Adrenal gland (tissue), 12 donors: Measurements from ENCODE around the gene DMD. TPM values are rescaled to one million over a fixed set of nuclear protein-coding genes. Genes with fewer than 3 reads are reported as not detected.

Experiments
- DNase-seq, 7 donors: peaks; one replicate each; pipeline ENCODE4 v3.0.0-alpha.2; 2019 to 2020
- H3K27ac ChIP-seq, 5 donors: fragments of 200-600 bp; sonication (generic) in 4 of 5; 1 replicate in 3 of 5; 2 replicates in 2 of 5; pipeline versions ENCODE4 v1.5.1 to v1.8.0; 2016 to 2020; ENCODE audit warnings: mild to moderate bottlenecking in 1 of 5
- H3K27me3 ChIP-seq: fragments of 200-600 bp; 2 replicates; pipeline ENCODE4 v1.8.0; 2021
- H3K36me3 ChIP-seq, 2 donors: fragments of 200-600 bp; replicated peaks in 1 of 2; 1 replicate in 1 of 2; 2 replicates in 1 of 2; pipeline versions ENCODE4 v1.5.1 to v1.8.0; 2018 to 2022
- H3K4me1 ChIP-seq, 2 donors: fragments of 200-600 bp; replicated peaks in 1 of 2; 1 replicate in 1 of 2; 2 replicates in 1 of 2; pipeline versions ENCODE4 v1.5.1 to v1.8.0; 2018 to 2021
- H3K4me3 ChIP-seq, 4 donors: fragments of 200-600 bp; sonication (generic) in 3 of 4; one replicate each; pipeline ENCODE4 v1.5.1; 2016 to 2018
- H3K9me3 ChIP-seq, 3 donors: fragments of 200-600 bp; sonication (generic) in 1 of 3; replicated peaks in 1 of 3; 1 replicate in 2 of 3; 2 replicates in 1 of 3; pipeline versions ENCODE4 v1.5.1 to v1.8.0; 2016 to 2021
- POLR2A ChIP-seq, 2 donors: fragments of 450-650 bp; IDR thresholded peaks; one replicate each; pipeline ENCODE4 v1.6.1; 2017; ENCODE audit warnings: antibody characterized with exemption in 2 of 2, mild to moderate bottlenecking in 2 of 2, moderate library complexity in 1 of 2
- WGBS, 4 donors: extraction: QIAGEN DNeasy Blood & Tissue Kit in 2 of 4; methylation state at CpG; one replicate each; pipeline versions ENCODE4 v1.1.5 to v1.1.7; 2013 to 2017; 5-methylcytosine and 5-hydroxymethylcytosine counted together
- intact Hi-C, 2 donors: fragments of 100-400 bp; cut with DNase I; formaldehyde crosslinking; loops; one replicate each; pipeline versions ENCODE4 v1.14.1 to v1.15.0; 2022 to 2023
- polyA plus RNA-seq, 3 donors: library from polyadenylated mRNA; stranded (reverse); fragments of 200-250 nt in 2 of 3; fragments of 350-450 nt in 1 of 3; fragmentation: Illumina TruSeq in 1 of 3; extraction: RNeasy Lipid Tissue Mini Kit (QIAGEN cat#74804) in 1 of 3; gene quantifications; one replicate each; pipeline ENCODE4 v1.2.3, GENCODE V29; 2013 to 2014
- total RNA-seq, 9 donors: library from RNA; depleted of rRNA in 4 of 9; stranded (reverse); fragments of >200 nt in 4 of 9; fragments of 120-200 nt in 1 of 9; fragmentation: NEBNext Ultra II Directional in 1 of 9; extraction: Animal tissue kit (Norgen Biotek cat#: 25700) in 1 of 9; gene quantifications; one replicate each; pipeline versions ENCODE4 v1.1.0 to v1.2.4, GENCODE V29; 2013 to 2023
- TF ChIP-seq, protein P1 (sequence below), 6 experiments: fragments of 450-650 bp in 4 of 6; fragments of 200-600 bp in 2 of 6; sonication (generic) in 1 of 6; IDR thresholded peaks; 1 replicate in 5 of 6; 2 replicates in 1 of 6; pipeline versions ENCODE4 v1.5.1 to v1.8.0; 2016 to 2021; ENCODE audit warnings: antibody characterized with exemption in 6 of 6, mild to moderate bottlenecking in 2 of 6, moderate library complexity in 1 of 6
- donor health status: healthy with polysubstance abuse.
- donor health status: Bipolar disorder and iron deficiency.
- donor health status: DM: yes; HTN: yes; CAD: no.
- donor health status: DM: no; HTN: no; CAD: no.
- donor health status: DM: no; HTN: no; CAD: no.
- donor health status: DM: yes; HTN: yes; CAD: no.

Gene DMD
- total and polyA plus RNA-seq, 12 donors, result 14.6 to 89.7 (median 36.2) TPM

DNA sequence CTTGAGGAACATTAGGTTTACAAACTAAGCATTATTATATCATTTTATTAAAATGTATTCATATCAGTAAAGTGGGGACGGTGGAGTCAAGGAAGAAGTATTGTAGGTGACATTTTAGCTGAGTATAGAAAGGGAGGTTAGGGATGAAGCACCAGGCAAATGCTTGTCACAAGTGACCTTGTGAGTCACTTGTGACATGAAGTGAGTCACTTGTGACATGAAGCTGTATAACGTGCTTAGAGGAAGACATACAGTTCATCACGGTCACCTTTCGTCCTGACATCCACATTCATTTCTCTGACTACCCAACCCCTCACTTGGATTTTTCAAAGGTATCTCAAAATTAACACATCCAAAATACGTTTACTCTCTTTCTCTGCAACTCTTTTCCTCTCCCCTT is 1034.8 kb downstream of the DMD start:
- intact Hi-C loops, result no loop called here
- no peak for TF ChIP-seq POLR2A (IDR thresholded peaks at IDR 0.05)
- TF ChIP-seq, protein P1, sequence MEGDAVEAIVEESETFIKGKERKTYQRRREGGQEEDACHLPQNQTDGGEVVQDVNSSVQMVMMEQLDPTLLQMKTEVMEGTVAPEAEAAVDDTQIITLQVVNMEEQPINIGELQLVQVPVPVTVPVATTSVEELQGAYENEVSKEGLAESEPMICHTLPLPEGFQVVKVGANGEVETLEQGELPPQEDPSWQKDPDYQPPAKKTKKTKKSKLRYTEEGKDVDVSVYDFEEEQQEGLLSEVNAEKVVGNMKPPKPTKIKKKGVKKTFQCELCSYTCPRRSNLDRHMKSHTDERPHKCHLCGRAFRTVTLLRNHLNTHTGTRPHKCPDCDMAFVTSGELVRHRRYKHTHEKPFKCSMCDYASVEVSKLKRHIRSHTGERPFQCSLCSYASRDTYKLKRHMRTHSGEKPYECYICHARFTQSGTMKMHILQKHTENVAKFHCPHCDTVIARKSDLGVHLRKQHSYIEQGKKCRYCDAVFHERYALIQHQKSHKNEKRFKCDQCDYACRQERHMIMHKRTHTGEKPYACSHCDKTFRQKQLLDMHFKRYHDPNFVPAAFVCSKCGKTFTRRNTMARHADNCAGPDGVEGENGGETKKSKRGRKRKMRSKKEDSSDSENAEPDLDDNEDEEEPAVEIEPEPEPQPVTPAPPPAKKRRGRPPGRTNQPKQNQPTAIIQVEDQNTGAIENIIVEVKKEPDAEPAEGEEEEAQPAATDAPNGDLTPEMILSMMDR (IDR thresholded peaks at IDR 0.05), result no peak
- 64 to 75% (median 69%) methylated on average over 5 of the region's 5 CpGs for whole genome bisulfite sequencing, 4 donors

GRCh38 chrX:32170481-32170880 is 1040.9 kb downstream of the DMD start:
- no peaks in the 10 kb centered on the region for H3K4me1 ChIP-seq
- TF ChIP-seq, protein P1 (IDR thresholded peaks at IDR 0.05), result no peak
- TF ChIP-seq POLR2A (IDR thresholded peaks at IDR 0.05), result no peak
- H3K9me3 ChIP-seq, result no peaks in the 10 kb centered on the region
- no peaks in the 10 kb centered on the region for H3K27me3 ChIP-seq
- H3K27ac ChIP-seq, result no peak overlapping the region
- whole genome bisulfite sequencing, 4 donors, result 62 to 81% (median 75%) methylated on average over 3 of the region's 3 CpGs
- H3K4me3 ChIP-seq, result no peak overlapping the region
- H3K36me3 ChIP-seq, result no peaks in the 10 kb centered on the region
- no peak for DNase-seq
- intact Hi-C loops, result no loop called here

More for the DNA sequence above, 1034.8 kb downstream of the DMD start:
- no peaks in the 10 kb centered on the region for H3K9me3 ChIP-seq
- no peaks in the 10 kb centered on the region for H3K27me3 ChIP-seq
- H3K4me3 ChIP-seq, result no peak overlapping the region
- no peak for DNase-seq
- H3K27ac ChIP-seq, result no peak overlapping the region
- H3K36me3 ChIP-seq, result no peaks in the 10 kb centered on the region
- no peaks in the 10 kb centered on the region for H3K4me1 ChIP-seq

GRCh38 chrX:32155044-32155638 is 1056.2 kb downstream of the DMD start:
- H3K36me3 ChIP-seq, result no peaks in the 10 kb centered on the region
- intact Hi-C loops, result no loop called here
- H3K4me1 ChIP-seq, result no peaks in the 10 kb centered on the region
- H3K27ac ChIP-seq, result no peak overlapping the region
- no peak overlapping the region for H3K4me3 ChIP-seq
- no peak for DNase-seq
- WGBS, 4 donors, result 48 to 65% (median 58%) methylated on average over 2 to 5 of the region's 5 CpGs
- no peaks in the 10 kb centered on the region for H3K27me3 ChIP-seq
- H3K9me3 ChIP-seq, result no peaks in the 10 kb centered on the region
- TF ChIP-seq, protein P1 (IDR thresholded peaks at IDR 0.05), result no peak
- TF ChIP-seq POLR2A (IDR thresholded peaks at IDR 0.05), result no peak

DNA sequence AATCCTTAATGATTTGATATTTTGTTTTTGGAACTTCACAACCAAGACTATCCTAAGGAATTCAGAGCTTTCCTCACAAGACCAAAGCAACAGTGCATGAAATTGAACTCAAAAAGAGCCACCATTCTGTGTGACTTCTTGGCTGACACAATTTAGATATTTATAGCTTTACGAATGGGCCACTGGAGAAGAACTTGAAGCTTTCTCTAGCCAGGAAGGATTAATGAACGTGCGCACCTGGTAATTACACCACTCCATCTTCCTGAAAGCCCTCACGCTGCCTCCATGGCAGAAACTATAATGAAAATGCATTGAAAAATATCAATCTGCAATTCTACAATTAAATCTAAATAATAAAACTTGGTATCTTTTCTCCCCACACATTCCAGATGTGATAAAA is 1057.8 kb downstream of the DMD start:
- no peak overlapping the region for H3K27ac ChIP-seq
- no peaks in the 10 kb centered on the region for H3K4me1 ChIP-seq
- H3K4me3 ChIP-seq, result no peak overlapping the region
- TF ChIP-seq POLR2A (IDR thresholded peaks at IDR 0.05), result no peak
- TF ChIP-seq, protein P1 (IDR thresholded peaks at IDR 0.05), result no peak
- 67 to 86% (median 77%) methylated on average over 4 of the region's 4 CpGs for WGBS, 4 donors
- intact Hi-C loops, result no loop called here
- H3K36me3 ChIP-seq, result no peaks in the 10 kb centered on the region
- no peak for DNase-seq
- no peaks in the 10 kb centered on the region for H3K9me3 ChIP-seq
- no peaks in the 10 kb centered on the region for H3K27me3 ChIP-seq
